HepG2 (cell line): Measurements from ENCODE around the gene DOCK3. TPM values are rescaled to one million over a fixed set of nuclear protein-coding genes. Genes with fewer than 3 reads are reported as not detected.
"Not testable (repeated sequence)": the region's sequence is repeated elsewhere in the genome, so short reads cannot be mapped to it uniquely, and the experiment has no call there.

Source experiments
- ATAC-seq: fragments of 200-7000 bp; cut with Tn5 transposase; 3 replicates; pipeline ENCODE4 v1.9.1; 2020; ENCODE audit warnings: mild to moderate bottlenecking, moderate library complexity
- BruUV-seq: library from RNA; stranded (reverse); fragments of 400-500 nt; replicated peaks from 2 replicates; lab custom pipeline; 2021; lab: Mats Ljungman, UMichigan
- CTCF ChIA-PET: fragments of 300-600 bp; formaldehyde crosslinking; extraction: SDS; loops from one replicate; lab custom pipeline; 2021; ENCODE audit warnings: low total read pairs, inconsistent platforms, low intra/inter-chr PET ratio; lab: Yijun Ruan, JAX
- POLR2A ChIA-PET: fragments of 350-600 bp; sonication (Branson Sonifier 250); formaldehyde crosslinking; loops from one replicate; lab custom pipeline; 2020; ENCODE audit warnings: antibody characterized with exemption, inconsistent platforms; lab: Yijun Ruan, JAX
- DNase-seq: peaks from one replicate; pipeline ENCODE4 v3.0.0-alpha.2; 2015; ENCODE audit warnings: low spot score
- FAIRE-seq: peaks from 3 replicates; lab custom pipeline; 2011; peaks lifted over from hg19 to GRCh38; lab: Jason Lieb, UNC
- H2AFZ ChIP-seq: one replicate; pipeline ENCODE4 v1.6.1; 2011; ENCODE audit warnings: low read length, inconsistent platforms
- H3K27ac ChIP-seq: fragments of 300-600 bp; 3 replicates; pipeline ENCODE4 v1.8.0; 2011; ENCODE audit warnings: mixed run types, mild to moderate bottlenecking, mixed read lengths, low read length, inconsistent platforms; ENCODE audit not compliant: insufficient read depth; ENCODE audit errors: extremely low read length
- H3K27me3 ChIP-seq, 2 experiments: fragments of 200-600 bp in 1 of 2; 2 replicates in 1 of 2; 3 replicates in 1 of 2; pipeline versions ENCODE4 v1.6.0 to v1.8.0; 2011; ENCODE audit warnings: low read length in 2 of 2, mild to moderate bottlenecking in 2 of 2, moderate library complexity in 2 of 2, inconsistent platforms in 1 of 2; ENCODE audit not compliant: insufficient read depth in 2 of 2, control insufficient read depth in 1 of 2
- H3K36me3 ChIP-seq, 2 experiments: fragments of 200-600 bp in 1 of 2; replicated peaks in 1 of 2; 2 replicates in 1 of 2; 3 replicates in 1 of 2; pipeline versions ENCODE4 v1.5.1 to v1.8.0; 2011; ENCODE audit warnings: low read length in 2 of 2, inconsistent platforms in 1 of 2; ENCODE audit not compliant: insufficient read depth in 2 of 2, control insufficient read depth in 1 of 2
- H3K4me1 ChIP-seq: 2 replicates; pipeline ENCODE4 v1.5.1; 2012; ENCODE audit warnings: low read length, inconsistent platforms; ENCODE audit not compliant: insufficient read depth
- H3K4me2 ChIP-seq: 2 replicates; pipeline ENCODE4 v1.6.0; 2011; ENCODE audit warnings: low read depth, low read length, inconsistent platforms
- H3K4me3 ChIP-seq, 3 experiments: fragments of 200-600 bp in 1 of 3; sonication (generic), shearing (Covaris generic) in 1 of 3; replicated peaks in 1 of 3; 2 replicates each; pipeline ENCODE4 v1.5.1; 2011 to 2016; ENCODE audit warnings: low read length in 3 of 3, inconsistent platforms in 2 of 3, low read depth in 2 of 3, mild to moderate bottlenecking in 2 of 3, control low read depth in 1 of 3, mixed read lengths in 1 of 3; ENCODE audit not compliant: insufficient read depth in 1 of 3
- H3K79me2 ChIP-seq: one replicate; pipeline ENCODE4 v1.6.1; 2011; ENCODE audit warnings: low read length, inconsistent platforms; ENCODE audit not compliant: insufficient read depth
- H3K9ac ChIP-seq: 2 replicates; pipeline ENCODE4 v1.6.0; 2011; ENCODE audit warnings: mild to moderate bottlenecking, low read depth, low read length, inconsistent platforms; ENCODE audit not compliant: insufficient read depth
- H3K9me3 ChIP-seq: 2 replicates; pipeline ENCODE4 v1.5.1; 2012; ENCODE audit warnings: mild to moderate bottlenecking, low read length
- H4K20me1 ChIP-seq: 2 replicates; pipeline ENCODE4 v1.6.0; 2011; ENCODE audit warnings: inconsistent platforms, mild to moderate bottlenecking, low read length, moderate library complexity; ENCODE audit not compliant: insufficient read depth
- FOXA3 ChIP-seq: IDR thresholded peaks from 2 replicates; pipeline ENCODE4 v1.6.1; 2016; ENCODE audit warnings: missing genetic modification reagents, missing compliant biosample characterization
- FOXP1 ChIP-seq, 2 experiments: fragments of 450-650 bp in 1 of 2; IDR thresholded peaks; 2 replicates each; pipeline ENCODE4 v1.6.1; 2017 to 2018; ENCODE audit warnings: antibody characterized with exemption in 1 of 2
- FOXP4 ChIP-seq: sonication (generic); formaldehyde crosslinking; IDR thresholded peaks from 2 replicates; pipeline ENCODE4 v1.4.0; 2020; ENCODE audit warnings: missing genetic modification reagents
- HDAC1 ChIP-seq: sonication (generic); formaldehyde crosslinking; IDR thresholded peaks from 2 replicates; pipeline ENCODE4 v1.5.1; 2020; ENCODE audit warnings: mild to moderate bottlenecking, missing genetic modification reagents
- SALL1 ChIP-seq: sonication (generic); formaldehyde crosslinking; IDR thresholded peaks from 2 replicates; pipeline ENCODE4 v1.8.0; 2022; ENCODE audit warnings: mild to moderate bottlenecking, missing genetic modification reagents
- SOX6 ChIP-seq, 2 experiments: fragments of 450-650 bp in 1 of 2; sonication (generic) in 1 of 2; formaldehyde crosslinking in 1 of 2; IDR thresholded peaks; 2 replicates each; pipeline versions ENCODE4 v1.4.0 to v1.6.1; 2017 to 2020; ENCODE audit warnings: antibody characterized with exemption in 1 of 2, mild to moderate bottlenecking in 1 of 2, missing genetic modification reagents in 1 of 2
- SRY ChIP-seq: sonication (generic); formaldehyde crosslinking; IDR thresholded peaks from 2 replicates; pipeline ENCODE4 v1.8.0; 2022; ENCODE audit warnings: mild to moderate bottlenecking, missing genetic modification reagents
- ZNF160 ChIP-seq: sonication (generic); formaldehyde crosslinking; IDR thresholded peaks from 2 replicates; pipeline ENCODE4 v1.8.0; 2022; ENCODE audit warnings: mild to moderate bottlenecking, inconsistent platforms, missing genetic modification reagents
- ZNF3 ChIP-seq: IDR thresholded peaks from 2 replicates; pipeline ENCODE4 v1.7.0; 2017; ENCODE audit warnings: inconsistent platforms
- ZNF574 ChIP-seq: sonication (generic); formaldehyde crosslinking; IDR thresholded peaks from 2 replicates; pipeline ENCODE4 v1.4.0; 2020; ENCODE audit warnings: missing genetic modification reagents
- WGBS: methylation state at CpG from one replicate; pipeline ENCODE4 v1.1.6; 2017; ENCODE audit warnings: low lambda C conversion rate; 5-methylcytosine and 5-hydroxymethylcytosine counted together
- in situ Hi-C: cut with HindIII; loops from 2 replicates; pipeline ENCODE4 v1.10.0; 2017; ENCODE audit warnings: low pct_unique_long_range_greater_than_20kb; ENCODE audit not compliant: extremely low pct_ligation_motif_present
- intact Hi-C: fragments of 100-400 bp; cut with micrococcal nuclease; formaldehyde crosslinking; loops from one replicate; pipeline ENCODE4 v1.10.0; 2022; ENCODE audit not compliant: unreplicated experiment
- polyA plus RNA-seq, 8 experiments: library from polyadenylated mRNA; depleted of rRNA in 3 of 8; stranded (reverse) in 7 of 8; unstranded in 1 of 8; fragments of >200 nt; fragmentation: Illumina TruSeq in 4 of 8; extraction: Trizol in 4 of 8; gene quantifications; 2 replicates each; pipeline versions ENCODE4 v1.2.1 to v1.2.3, GENCODE V29; 2011 to 2016; ENCODE audit warnings: low read depth in 4 of 8, missing spikeins in 1 of 8, mixed read lengths in 1 of 8; ENCODE audit not compliant: insufficient read depth in 1 of 8
- total RNA-seq, 5 experiments: library from RNA; depleted of rRNA; stranded (reverse); fragments of >200 nt; fragmentation: Illumina TruSeq; extraction: Trizol; gene quantifications; 2 replicates each; pipeline ENCODE4 v1.2.3, GENCODE V29; 2016; ENCODE audit warnings: low read depth in 1 of 5

The DOCK3 gene
- total and polyA plus RNA-seq, 2 of the 13 experiments (the other 11 are each of a cell fraction or from before 2014, with no cell fraction given) = not detected

- WGBS = 51% methylated on average over 2 of the region's 2 CpGs
- no peaks in the 10 kb centered on the region for H3K36me3 ChIP-seq
- CTCF ChIA-PET = no interaction called here
- DNase-seq (no peak), ATAC-seq (no peak), FAIRE-seq (no peak)
- H2AFZ ChIP-seq = no peak overlapping the region
- H4K20me1 ChIP-seq = no peaks in the 10 kb centered on the region
- H3K9me3 ChIP-seq = peaks cover 40% of the 10 kb centered on the region
- H3K4me1 ChIP-seq = no peaks in the 10 kb centered on the region
- no peak overlapping the region for H3K4me2 ChIP-seq
- POLR2A ChIA-PET = no interaction called here
- no peak overlapping the region for H3K9ac ChIP-seq
- no peaks in the 10 kb centered on the region for H3K79me2 ChIP-seq
- in situ Hi-C loops (no loop called here), intact Hi-C loops (no loop called here)
- H3K4me3 ChIP-seq = no peak overlapping the region
- BruUV-seq = no TSS peak
- no peak for TF ChIP-seq ZNF3 (CRISPR knock-in tag)
- peak; percentile 99 for TF ChIP-seq ZNF160
- H3K27me3 ChIP-seq = no peaks in the 10 kb centered on the region
- H3K27ac ChIP-seq = no peak overlapping the region
Observed at GRCh38 chr3:51083490-51083889, 408.8 kb downstream of the DOCK3 start.

GRCh38 chr3:51092141-51092540 is 417.4 kb downstream of the DOCK3 start:
- H3K36me3 ChIP-seq; BruUV-seq; intact Hi-C loops; H4K20me1 ChIP-seq; H2AFZ ChIP-seq; in situ Hi-C loops; H3K4me3 ChIP-seq; CTCF ChIA-PET; POLR2A ChIA-PET; H3K79me2 ChIP-seq; H3K27ac ChIP-seq; H3K9ac ChIP-seq; H3K4me2 ChIP-seq; H3K27me3 ChIP-seq; H3K9me3 ChIP-seq; TF ChIP-seq SOX6, FOXP1 (IDR thresholded peaks at IDR 0.05): not testable (repeated sequence)
- 14% methylated on average over 3 of the region's 6 CpGs for WGBS
- H3K4me1 ChIP-seq = peaks cover 18% of the 10 kb centered on the region
- FAIRE-seq (peak; percentile 50), ATAC-seq (peak; percentile 60), DNase-seq (peak; percentile 43)
- TF ChIP-seq SRY (CRISPR knock-in tag) = 0 out of 2 replicates have a peak, but pooled peaks have one; percentile 32
- TF ChIP-seq SALL1 (CRISPR knock-in tag) = peak; percentile 13; the same call in 1 of the 2 replicates
- peak; percentile 20; the same call in 1 of the 2 replicates for TF ChIP-seq ZNF574
- TF ChIP-seq SOX6 (CRISPR knock-in tag; IDR thresholded peaks at IDR 0.05) = peak; percentile 28; the same call in 1 of the 2 replicates
- TF ChIP-seq HDAC1 (CRISPR knock-in tag) = peak; percentile 23; the same call in 1 of the 2 replicates
- TF ChIP-seq FOXP4 (CRISPR knock-in tag) = peak; percentile 55; the same call in 1 of the 2 replicates
- peak; percentile 13; the same call in 1 of the 2 replicates for TF ChIP-seq FOXP1 (CRISPR knock-in tag; IDR thresholded peaks at IDR 0.05)
- TF ChIP-seq FOXA3 (CRISPR knock-in tag) = peak; percentile 58; the same call in 1 of the 2 replicates
